T follicular helper cell (primary cell): ENCODE data around the gene SYT1.
"Not testable (repeated sequence)": the region's sequence is repeated elsewhere in the genome, so short reads cannot be mapped to it uniquely, and the experiment has no call there.

Experiments used
- DNase-seq: peaks from one replicate; pipeline ENCODE4 v3.0.0-alpha.2; 2020; ENCODE audit warnings: low read depth

SYT1 gene

DNA sequence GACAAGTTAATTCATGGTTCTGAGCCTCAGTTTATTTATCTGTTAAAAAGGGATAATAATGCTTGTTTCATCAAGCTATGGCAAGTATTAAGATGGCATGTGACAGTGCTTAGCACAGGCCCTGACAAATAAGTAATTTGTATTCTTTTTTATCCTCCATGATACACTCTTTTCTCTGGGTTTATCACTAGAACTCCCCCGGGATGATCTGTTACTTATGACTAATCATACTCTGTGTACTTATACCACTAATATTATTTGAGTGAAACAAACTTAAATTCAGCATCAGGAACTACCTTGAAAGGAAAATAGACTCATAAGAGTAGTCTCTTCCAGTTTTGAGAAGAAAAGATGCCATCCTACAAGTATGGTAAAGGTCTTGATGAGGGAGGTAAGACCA is 542.4 kb downstream of the SYT1 start:
- no peak for DNase-seq

- DNase-seq, result no peak
Observed at GRCh38 chr12:79407671-79408622, 543.4 kb downstream of the SYT1 start.

- no peak for DNase-seq
Observed at GRCh38 chr12:79408689-79409088, 544.1 kb downstream of the SYT1 start.

DNA sequence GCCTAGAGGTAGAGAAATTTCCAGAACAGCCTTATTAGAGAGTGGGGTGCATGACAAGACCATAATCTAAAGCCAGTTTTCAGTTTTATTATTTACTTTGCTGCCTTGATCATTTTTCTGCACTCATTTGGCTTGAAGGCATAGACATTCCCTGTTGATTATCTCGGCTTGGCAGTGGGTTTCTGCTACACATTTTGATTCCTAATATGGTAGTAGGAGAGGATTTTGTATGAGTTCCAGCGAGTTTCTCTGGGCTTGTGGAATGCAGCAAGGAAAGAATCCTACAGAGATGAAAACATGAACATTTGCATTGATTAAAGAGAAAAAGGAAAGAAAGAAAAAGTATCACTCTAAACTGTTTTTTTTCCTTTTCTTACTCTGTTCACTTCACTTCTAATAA is 545.0 kb downstream of the SYT1 start:
- no peak for DNase-seq

- no peak for DNase-seq
Observed at GRCh38 chr12:79411791-79412190, 547.2 kb downstream of the SYT1 start.

GRCh38 chr12:79413796-79414195 is 549.2 kb downstream of the SYT1 start:
- DNase-seq, result no peak

DNA sequence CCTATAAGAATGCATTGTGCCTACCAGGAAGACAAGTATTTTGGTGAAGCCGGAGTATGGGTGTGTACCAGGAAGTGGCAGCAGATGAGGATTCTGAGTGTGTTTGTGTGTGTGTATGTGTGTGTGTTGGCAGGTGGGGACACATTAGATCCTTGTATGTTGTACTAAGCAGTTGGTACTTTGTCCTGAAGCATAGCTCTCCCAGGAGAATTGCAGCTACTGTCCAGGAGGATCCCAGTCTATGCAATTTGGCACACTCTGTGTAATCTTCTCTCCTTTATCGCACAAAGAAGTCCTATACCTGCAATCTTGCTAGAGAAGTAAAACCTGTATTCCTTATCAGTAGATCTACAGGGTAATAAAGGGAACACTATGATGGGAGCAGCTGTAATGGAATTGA is 549.7 kb downstream of the SYT1 start:
- no peak for DNase-seq

- no peak for DNase-seq
Observed at GRCh38 chr12:79415321-79415720, 550.7 kb downstream of the SYT1 start.

DNA sequence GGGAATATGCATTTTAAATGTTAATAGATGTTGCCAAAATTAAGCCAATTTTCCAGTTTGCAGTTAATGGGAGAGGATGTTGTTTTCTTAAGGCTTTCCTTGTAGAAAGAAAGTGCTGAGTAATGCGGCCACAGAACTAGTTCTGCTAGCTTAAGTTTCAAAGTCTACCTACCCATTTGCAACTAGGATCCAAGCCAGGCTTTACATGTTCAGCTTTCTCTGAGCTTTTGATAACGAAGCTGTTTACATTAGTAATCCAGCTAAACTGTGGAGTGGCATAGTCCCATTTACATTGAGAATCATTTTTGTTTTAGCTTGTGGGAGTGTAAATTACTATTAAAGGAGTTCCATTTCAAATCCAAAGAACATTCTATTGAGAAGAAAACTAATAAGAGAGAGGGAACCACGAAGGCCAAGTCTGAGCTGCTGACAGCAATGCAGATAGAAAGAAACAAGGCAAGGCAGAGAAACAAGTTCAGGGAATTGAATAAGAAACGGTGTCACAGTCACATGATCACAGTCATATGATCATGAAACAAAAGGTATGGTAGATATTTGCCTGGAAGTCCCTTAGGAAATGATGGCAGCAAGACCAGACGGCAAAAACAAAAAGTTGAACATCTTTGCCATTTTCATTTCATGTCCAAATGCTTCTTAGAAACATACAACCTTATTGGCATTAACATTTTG is 551.3 kb downstream of the SYT1 start:
- no peak for DNase-seq

DNA sequence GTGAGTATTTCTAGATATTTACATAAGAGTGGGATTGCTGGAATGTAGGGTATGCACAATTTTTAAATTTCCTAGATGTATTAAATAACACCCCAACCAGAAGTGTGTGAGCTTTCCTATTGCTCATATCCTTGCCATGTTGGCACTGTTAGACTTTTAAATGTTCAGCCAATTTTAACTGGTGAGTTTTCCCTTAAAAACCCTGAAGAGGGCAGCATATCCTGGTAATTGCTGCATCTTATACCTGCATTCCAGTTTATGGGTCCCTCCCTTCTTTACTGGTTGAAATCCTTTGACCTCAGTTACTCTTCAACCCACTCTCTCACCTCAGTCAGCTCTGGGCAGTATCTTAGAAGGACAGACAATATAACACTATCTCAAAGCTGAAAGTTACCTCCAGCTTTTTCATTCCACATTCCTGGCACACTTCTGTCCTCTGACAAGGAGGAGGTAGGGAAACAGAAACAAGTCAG is 555.6 kb downstream of the SYT1 start:
- no peak for DNase-seq

DNA sequence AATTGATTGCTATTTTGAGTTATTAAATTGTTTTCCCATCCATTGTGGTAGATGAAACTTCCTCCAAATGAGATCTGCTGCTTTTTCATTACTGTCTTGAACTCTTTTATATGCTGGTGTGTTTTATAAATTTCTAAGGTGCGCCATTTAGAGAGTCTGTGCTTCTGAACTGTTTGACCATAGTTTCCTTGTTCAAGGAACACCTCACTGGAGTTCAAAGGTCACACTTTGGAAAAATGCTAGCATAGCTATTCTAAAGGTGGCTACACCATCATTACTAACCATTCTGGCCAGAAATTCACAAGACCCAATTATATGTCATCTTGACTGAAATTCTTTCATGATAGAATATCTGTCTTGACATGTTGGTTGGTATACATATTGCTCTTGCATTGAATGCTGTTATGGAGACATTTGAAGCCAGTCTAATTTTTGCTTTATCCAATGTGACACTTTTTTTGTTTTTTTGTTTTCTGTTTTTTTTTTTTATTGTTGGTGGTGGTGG is 556.7 kb downstream of the SYT1 start:
- DNase-seq, result no peak

- DNase-seq, result no peak
Observed at GRCh38 chr12:79422060-79422812, 557.7 kb downstream of the SYT1 start.

GRCh38 chr12:79423560-79423959 is 559.0 kb downstream of the SYT1 start:
- no peak for DNase-seq

- DNase-seq, result no peak
Observed at GRCh38 chr12:79424109-79424721, 559.6 kb downstream of the SYT1 start.

DNA sequence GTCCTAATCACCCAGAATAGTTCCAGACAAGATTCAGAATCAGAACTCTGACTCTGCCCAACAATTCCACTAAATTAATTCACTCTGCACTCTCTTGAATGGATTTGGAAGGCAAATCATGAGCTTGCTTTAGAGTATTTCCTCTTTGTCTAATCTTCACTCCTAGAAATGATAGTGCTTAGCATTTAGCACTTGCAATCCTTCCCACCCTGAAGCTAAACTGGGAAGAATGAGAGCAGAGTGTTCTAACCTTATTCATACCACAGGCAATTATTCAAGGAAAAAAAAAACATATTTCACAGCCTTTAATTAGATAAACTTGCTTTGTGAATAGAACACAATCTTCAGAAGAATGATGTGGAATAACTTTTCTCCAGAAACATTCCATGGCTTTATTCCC is 561.5 kb downstream of the SYT1 start:
- DNase-seq, result no peak

DNA sequence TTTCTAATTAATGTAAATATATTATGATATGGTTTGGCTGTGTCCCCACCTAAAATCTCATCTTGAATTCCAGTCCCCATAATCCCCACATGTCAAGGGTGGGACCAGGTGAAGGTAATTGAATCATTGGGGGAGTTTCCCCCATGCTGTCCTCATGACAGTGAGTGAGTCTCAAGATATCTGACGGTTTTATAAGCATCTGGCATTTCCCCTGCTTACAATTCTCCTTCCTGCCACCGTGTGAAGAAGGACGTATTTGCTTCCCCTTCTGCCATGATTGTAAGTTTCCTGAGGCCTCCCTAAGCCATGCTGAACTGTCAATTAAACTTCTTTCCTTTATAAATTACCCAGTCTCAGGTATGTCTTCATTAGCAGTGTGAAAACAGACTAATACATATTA is 562.2 kb downstream of the SYT1 start:
- DNase-seq, result not testable (repeated sequence)

- DNase-seq, result no peak
Observed at GRCh38 chr12:79433465-79434072, 569.0 kb downstream of the SYT1 start.

DNA sequence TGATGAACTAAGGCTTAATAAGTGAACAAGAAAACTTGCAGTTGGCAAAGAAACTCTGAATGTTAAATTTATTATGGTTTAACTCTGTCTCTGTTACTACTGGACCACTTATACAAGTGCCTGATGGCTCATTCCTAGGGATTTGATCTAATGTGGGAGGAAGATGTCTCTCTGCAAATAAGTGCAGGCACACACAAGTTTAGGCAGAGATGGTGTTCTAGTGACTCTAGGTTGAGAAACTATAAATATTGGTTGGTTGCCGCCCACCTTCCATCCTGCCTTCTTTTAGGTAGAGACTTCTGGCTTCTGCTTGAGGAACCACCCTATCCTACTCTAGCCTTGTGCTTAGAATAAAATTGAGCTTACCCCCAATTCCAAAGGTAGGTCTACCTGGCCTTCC is 570.0 kb downstream of the SYT1 start:
- no peak for DNase-seq

DNA sequence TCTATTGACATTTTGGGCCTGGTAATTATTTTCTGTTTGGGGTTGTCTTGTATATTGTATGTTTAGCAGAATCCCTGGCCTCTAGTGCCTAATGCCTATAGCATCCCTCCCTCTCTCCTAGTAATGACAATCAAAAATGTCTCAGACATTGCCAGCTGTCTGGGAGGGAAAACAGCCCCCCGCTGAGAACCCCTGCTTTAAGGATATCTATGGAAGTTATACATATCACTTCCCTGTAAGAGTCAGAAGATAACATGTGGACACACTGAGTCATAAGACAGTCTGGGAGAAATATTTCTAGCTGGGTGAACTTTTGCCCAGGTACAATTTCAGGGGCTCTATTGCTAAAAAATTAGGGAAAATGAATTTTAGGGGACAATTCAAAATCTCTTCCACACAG is 571.2 kb downstream of the SYT1 start:
- no peak for DNase-seq

DNA sequence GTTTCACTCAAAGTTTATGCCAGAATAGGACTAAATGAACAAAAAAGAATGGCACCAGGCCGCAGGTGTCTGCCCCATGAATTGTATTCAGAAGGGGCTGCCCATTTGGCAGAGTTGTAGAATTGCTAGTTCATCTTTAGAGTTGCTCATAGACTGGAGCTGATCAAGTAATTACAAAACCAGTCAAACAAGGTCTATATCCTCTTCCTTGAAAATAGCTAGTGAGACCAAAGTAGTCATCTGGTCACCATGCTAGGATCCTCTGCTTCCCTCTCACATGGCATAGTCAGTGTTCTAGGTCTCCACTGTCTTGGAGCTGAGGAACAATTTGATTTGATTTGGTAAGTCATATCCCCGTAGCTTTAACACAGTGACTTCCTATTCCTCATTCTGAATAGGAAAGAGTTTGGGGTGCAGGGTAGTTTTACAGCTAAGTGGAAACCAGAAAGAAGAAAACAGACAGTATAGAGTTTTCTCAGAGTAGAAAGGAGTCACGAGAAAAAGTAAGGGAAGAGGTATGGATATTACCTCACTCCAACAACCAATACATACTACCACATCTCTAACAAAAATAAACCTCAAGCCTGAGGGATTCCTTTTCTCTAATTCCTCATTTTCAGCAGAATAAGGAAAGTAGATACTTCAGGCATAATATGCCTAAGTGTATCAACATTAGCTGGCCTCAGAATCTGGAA is 574.1 kb downstream of the SYT1 start:
- no peak for DNase-seq
